Ovary (tissue), 9 donors: ENCODE data around the gene HPS1. TPM values are rescaled to one million over a fixed set of nuclear protein-coding genes. Genes with fewer than 3 reads are reported as not detected.

Experiments
- DNase-seq, 5 donors: peaks; one replicate each; pipeline ENCODE4 v3.0.0-alpha.2; 2019 to 2020
- H3K27ac ChIP-seq, 2 donors: fragments of 200-600 bp; one replicate each; pipeline versions ENCODE4 v1.5.1 to v1.8.0; 2019 to 2022
- H3K27me3 ChIP-seq: fragments of 200-600 bp; one replicate; pipeline ENCODE4 v1.8.0; 2022
- H3K36me3 ChIP-seq: fragments of 200-600 bp; sonication (generic); one replicate; pipeline ENCODE4 v1.5.1; 2019
- H3K4me1 ChIP-seq: one replicate; pipeline ENCODE4 v1.8.1; 2013; ENCODE audit warnings: mild to moderate bottlenecking, moderate library complexity; ENCODE audit not compliant: insufficient read depth
- H3K4me3 ChIP-seq: fragments of 200-600 bp; sonication (generic); one replicate; pipeline ENCODE4 v1.5.1; 2017
- H3K9me3 ChIP-seq, 2 donors: fragments of 200-600 bp in 1 of 2; sonication (generic) in 1 of 2; one replicate each; pipeline versions ENCODE4 v1.5.1 to v1.8.1; 2013 to 2019; ENCODE audit warnings: mild to moderate bottlenecking in 1 of 2, moderate library complexity in 1 of 2
- EP300 ChIP-seq: sonication (generic); formaldehyde crosslinking; IDR thresholded peaks from one replicate; pipeline ENCODE4 v1.6.1; 2017; ENCODE audit warnings: antibody characterized with exemption
- POLR2A ChIP-seq: fragments of 450-650 bp; IDR thresholded peaks from one replicate; pipeline ENCODE4 v1.6.1; 2017; ENCODE audit warnings: antibody characterized with exemption, mild to moderate bottlenecking, moderate library complexity
- WGBS, 3 donors: extraction: QIAGEN DNeasy Blood & Tissue Kit in 1 of 3; methylation state at CpG; one replicate each; pipeline versions ENCODE4 v1.1.5 to v1.1.7; 2013 to 2017; 5-methylcytosine and 5-hydroxymethylcytosine counted together
- intact Hi-C, 4 donors: fragments of 100-400 bp; cut with DNase I; formaldehyde crosslinking; loops; one replicate each; pipeline versions ENCODE4 v1.11.0 to v1.15.1; 2022 to 2023
- polyA plus RNA-seq, 2 donors: library from polyadenylated mRNA; stranded (reverse); fragments of 200-250 nt in 1 of 2; fragments of 350-450 nt in 1 of 2; fragmentation: Illumina TruSeq in 1 of 2; extraction: RNeasy Lipid Tissue Mini Kit (QIAGEN cat#74804) in 1 of 2; gene quantifications; one replicate each; pipeline ENCODE4 v1.2.3, GENCODE V29; 2013 to 2014
- total RNA-seq, 7 donors: library from RNA; depleted of rRNA in 2 of 7; stranded (reverse); fragments of >200 nt in 2 of 7; fragmentation: NEBNext Ultra II Directional in 3 of 7; extraction: Animal tissue kit (Norgen Biotek cat#: 25700) in 3 of 7; gene quantifications; one replicate each; pipeline versions ENCODE4 v1.1.0 to v1.2.4, GENCODE V29; 2016 to 2023
- TF ChIP-seq, protein P1 (sequence below), 3 donors: fragments of 450-650 bp in 2 of 3; fragments of 200-600 bp in 1 of 3; IDR thresholded peaks; one replicate each; pipeline versions ENCODE4 v1.5.1 to v1.8.0; 2016 to 2022; ENCODE audit warnings: antibody characterized with exemption in 3 of 3, mild to moderate bottlenecking in 1 of 3
- donor health status: DM: no; HTN: no; CAD: no; lungs with moderate emphysema.
- donor health status: DM: no; HTN: no; CAD: no.
- donor health status: Bipolar disorder and iron deficiency.
- donor health status: DM: yes; HTN: yes; CAD: no.
- donor health status: DM: no; HTN: no; CAD: no.
- donor health status: DM: yes; HTN: yes; CAD: no.

HPS1 gene
- total and polyA plus RNA-seq, 9 donors = 32.1 to 56.8 (median 38.3) TPM

DNA sequence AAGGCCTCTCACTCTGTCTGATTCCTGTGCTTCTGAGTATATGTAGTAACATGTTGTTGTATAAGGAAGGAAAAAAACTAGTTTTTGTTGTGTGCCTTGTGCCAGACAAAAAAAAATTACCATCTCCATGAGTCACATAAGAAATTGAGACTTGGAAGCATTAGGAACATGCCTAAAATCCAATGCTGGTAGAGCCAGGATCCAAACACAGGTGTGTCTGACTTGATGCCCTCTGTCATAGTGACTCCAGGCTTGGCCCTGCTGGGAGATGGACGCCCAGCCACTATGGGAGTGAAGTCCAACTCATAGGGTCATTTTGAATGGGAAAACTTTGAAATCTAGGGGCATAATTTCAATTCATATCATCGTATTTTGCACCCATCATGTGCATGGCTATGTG lies 69.7 kb downstream of the HPS1 start:
- Histone ChIP-seq H3K4me3 (no peak overlapping the region), H3K9me3 (no peaks in the 10 kb centered on the region), H3K27me3 (no peaks in the 10 kb centered on the region), H3K4me1 (no peaks in the 10 kb centered on the region), H3K27ac (no peak overlapping the region), H3K36me3 (no peaks in the 10 kb centered on the region)
- TF ChIP-seq POLR2A (no peak), EP300 (no peak)
- TF ChIP-seq, protein P1, sequence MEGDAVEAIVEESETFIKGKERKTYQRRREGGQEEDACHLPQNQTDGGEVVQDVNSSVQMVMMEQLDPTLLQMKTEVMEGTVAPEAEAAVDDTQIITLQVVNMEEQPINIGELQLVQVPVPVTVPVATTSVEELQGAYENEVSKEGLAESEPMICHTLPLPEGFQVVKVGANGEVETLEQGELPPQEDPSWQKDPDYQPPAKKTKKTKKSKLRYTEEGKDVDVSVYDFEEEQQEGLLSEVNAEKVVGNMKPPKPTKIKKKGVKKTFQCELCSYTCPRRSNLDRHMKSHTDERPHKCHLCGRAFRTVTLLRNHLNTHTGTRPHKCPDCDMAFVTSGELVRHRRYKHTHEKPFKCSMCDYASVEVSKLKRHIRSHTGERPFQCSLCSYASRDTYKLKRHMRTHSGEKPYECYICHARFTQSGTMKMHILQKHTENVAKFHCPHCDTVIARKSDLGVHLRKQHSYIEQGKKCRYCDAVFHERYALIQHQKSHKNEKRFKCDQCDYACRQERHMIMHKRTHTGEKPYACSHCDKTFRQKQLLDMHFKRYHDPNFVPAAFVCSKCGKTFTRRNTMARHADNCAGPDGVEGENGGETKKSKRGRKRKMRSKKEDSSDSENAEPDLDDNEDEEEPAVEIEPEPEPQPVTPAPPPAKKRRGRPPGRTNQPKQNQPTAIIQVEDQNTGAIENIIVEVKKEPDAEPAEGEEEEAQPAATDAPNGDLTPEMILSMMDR (IDR thresholded peaks at IDR 0.05) = no peak
- no peak for DNase-seq
- WGBS, 3 donors = 93 to 96% (median 94%) methylated on average over 2 of the region's 2 CpGs
- intact Hi-C loops = no loop called here

DNA sequence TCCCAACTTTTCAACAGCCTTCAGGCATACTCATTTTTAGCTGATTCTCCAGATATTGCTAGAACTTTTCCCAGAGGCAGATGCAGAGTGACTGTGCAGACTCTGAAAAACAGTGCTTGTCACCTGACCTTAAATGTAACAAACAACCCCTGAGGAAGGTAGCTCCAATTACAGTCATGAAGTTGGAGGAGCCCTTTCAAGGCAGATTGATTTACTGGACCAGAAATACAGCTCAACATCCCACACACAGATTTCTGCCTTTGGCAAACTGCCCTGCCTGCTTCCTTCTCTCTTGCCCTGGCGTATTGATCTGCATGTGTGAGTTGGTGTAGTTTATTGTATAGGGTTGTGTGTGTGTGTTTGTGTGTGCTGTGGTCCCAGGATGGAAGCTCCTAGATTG lies 70.2 kb downstream of the HPS1 start:
- H3K27ac ChIP-seq = no peak overlapping the region
- no peak for DNase-seq

DNA sequence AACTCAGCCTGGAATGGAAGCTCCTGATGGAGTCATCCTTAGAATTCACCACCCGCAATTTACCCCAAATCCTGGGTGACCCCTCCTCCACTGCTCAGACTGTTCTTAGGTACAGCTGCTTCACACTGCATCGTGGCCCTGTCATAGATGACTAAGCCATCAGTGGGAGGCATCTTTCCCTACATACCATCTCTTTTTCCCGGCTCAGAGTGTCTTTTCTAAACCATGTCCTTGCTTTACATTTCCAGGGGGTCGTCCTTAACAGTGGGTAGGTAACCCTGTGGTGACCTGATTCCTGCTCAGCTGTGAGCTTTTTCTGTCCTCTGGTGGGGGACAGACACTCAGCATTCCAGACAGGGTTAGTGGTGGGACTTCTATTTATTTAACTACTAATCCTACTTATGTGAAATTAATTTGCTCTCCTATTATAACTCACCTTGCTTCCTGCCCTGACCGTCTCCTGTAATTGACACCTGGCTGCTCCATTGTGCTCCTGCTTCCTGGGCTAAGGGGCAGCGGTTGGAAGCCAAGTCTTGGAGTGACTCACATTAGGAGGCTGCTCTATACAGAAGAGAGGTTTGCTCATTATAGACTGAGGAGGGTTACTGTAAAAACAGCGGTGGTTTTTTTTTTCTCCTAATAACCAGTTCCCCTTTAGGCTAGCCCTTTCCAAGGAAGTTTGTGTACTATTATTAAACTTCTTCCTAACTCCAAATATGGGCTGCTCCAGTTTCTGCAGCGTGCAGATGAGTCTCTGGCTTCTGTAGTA lies 72.3 kb downstream of the HPS1 start:
- no peak for DNase-seq
- WGBS, 3 donors = 25 to 41% (median 38%) methylated on average over 8 of the region's 8 CpGs
- Histone ChIP-seq H3K4me1 (no peaks in the 10 kb centered on the region), H3K4me3 (no peak overlapping the region), H3K36me3 (no peaks in the 10 kb centered on the region), H3K27me3 (no peaks in the 10 kb centered on the region), H3K27ac (no peak overlapping the region), H3K9me3 (no peaks in the 10 kb centered on the region)
- intact Hi-C loops = no loop called here
- TF ChIP-seq, protein P1 (IDR thresholded peaks at IDR 0.05) = no peak
- TF ChIP-seq POLR2A (no peak), EP300 (no peak)

More for the DNA sequence above, 70.2 kb downstream of the HPS1 start:
- no peaks in the 10 kb centered on the region for H3K36me3 ChIP-seq
- H3K9me3 ChIP-seq = no peaks in the 10 kb centered on the region
- intact Hi-C loops = no loop called here
- H3K4me1 ChIP-seq = no peaks in the 10 kb centered on the region
- no peak overlapping the region for H3K4me3 ChIP-seq
- no peak for TF ChIP-seq EP300
- no peak for TF ChIP-seq POLR2A
- TF ChIP-seq, protein P1 (IDR thresholded peaks at IDR 0.05) = no peak
- no peaks in the 10 kb centered on the region for H3K27me3 ChIP-seq
- 70 to 85% (median 73%) methylated on average over 1 of the region's 1 CpG for WGBS, 3 donors

DNA sequence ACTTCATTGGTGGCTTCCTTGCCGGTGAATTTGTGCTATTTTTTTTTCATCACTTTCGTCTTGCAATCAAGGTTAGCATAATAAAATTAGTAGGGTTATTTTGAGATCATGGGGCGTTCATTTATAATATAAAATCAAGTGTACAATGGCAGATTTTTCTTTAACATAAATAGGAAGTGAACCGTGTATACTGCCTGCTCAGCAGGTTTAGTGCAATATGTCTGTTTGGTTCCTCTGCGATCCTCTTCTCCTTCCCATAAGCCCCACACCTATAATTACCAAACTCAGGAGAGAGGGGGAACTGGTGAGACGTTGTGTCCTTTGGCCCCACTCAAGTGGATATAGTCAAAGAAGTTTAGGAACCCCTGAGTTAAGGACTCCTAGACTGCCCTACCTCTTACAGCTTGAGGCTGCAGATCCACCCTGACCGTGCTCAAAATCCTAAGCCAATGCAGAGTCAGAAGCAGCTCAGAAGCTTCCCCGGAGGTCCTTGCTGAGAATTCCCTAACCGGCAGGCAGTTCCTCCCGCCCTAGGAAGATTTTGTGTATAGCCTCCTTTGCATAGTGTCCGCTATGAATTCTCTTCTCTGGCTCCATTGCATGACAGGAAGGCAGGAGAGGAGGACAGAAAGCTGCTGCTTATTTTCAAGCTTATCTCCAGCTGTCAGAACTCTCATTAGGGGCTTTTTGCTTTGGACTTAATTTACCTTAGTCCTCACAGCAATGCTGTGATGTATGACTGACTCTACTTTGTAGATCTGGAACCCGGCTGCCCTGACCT lies 73.3 kb downstream of the HPS1 start:
- TF ChIP-seq, protein P1 (IDR thresholded peaks at IDR 0.05) = no peak
- TF ChIP-seq EP300 (no peak), POLR2A (no peak)
- no peak overlapping the region for H3K27ac ChIP-seq
- intact Hi-C loops = no loop called here
- no peaks in the 10 kb centered on the region for H3K9me3 ChIP-seq
- no peak for DNase-seq
- no peaks in the 10 kb centered on the region for H3K27me3 ChIP-seq
- WGBS, 3 donors = 41 to 54% (median 52%) methylated on average over 12 of the region's 12 CpGs
- H3K4me1 ChIP-seq = no peaks in the 10 kb centered on the region
- no peak overlapping the region for H3K4me3 ChIP-seq
- no peaks in the 10 kb centered on the region for H3K36me3 ChIP-seq
